ENCODE results near the gene LRRN3.

GRCh38 chr7:111174510-111174909 is 83.6 kb downstream of the LRRN3 start:
- TF ChIP-seq CTCF (IDR thresholded peaks at IDR 0.05; ENCODE audit: borderline replicate concordance, extremely low read depth, low read length, poor library complexity, severe bottlenecking) (no peak), EZH2 (IDR thresholded peaks at IDR 0.05; ENCODE audit: borderline replicate concordance, low read depth, low read length, severe bottlenecking) (no peak)
